ENCODE results near the gene IFNGR1. TPM values are rescaled to one million over a fixed set of nuclear protein-coding genes. Genes with fewer than 3 reads are reported as not detected.

The IFNGR1 gene
- total and polyA plus RNA-seq, 4 donors: 46.1 to 82.8 (median 62.0) TPM

GRCh38 chr6:137197684-137198645 is 21.2 kb downstream of the IFNGR1 start:
- Histone ChIP-seq H3K27me3 (ENCODE audit: control insufficient read depth in 1 of 2, insufficient read depth in 2 of 2, low read length in 1 of 2) (no peaks in the 10 kb centered on the region), H3K4me3 (ENCODE audit: low read length in 2 of 2) (no peak overlapping the region), H3K36me3 (ENCODE audit: control insufficient read depth in 1 of 2, insufficient read depth in 2 of 2, low read length in 1 of 2) (peaks cover 0 to 2% of the 10 kb centered on the region in 2 donors), H3K9me3 (ENCODE audit: control insufficient read depth, low read length) (no peaks in the 10 kb centered on the region), H3K27ac (ENCODE audit: low read depth in 1 of 2, low read length in 2 of 2) (no peak overlapping the region), H3K4me1 (ENCODE audit: control insufficient read depth in 1 of 2, insufficient read depth in 2 of 2, low read length in 2 of 2) (no peaks in the 10 kb centered on the region)
- DNase-seq: no peak
- intact Hi-C loops (cut with DNase I): no loop called here
- 91% methylated on average over 11 of the region's 11 CpGs for WGBS, 2 donors
- ATAC-seq (ENCODE audit: low FRiP score): no peak

- no peak for DNase-seq
- no peaks in the 10 kb centered on the region for H3K9me3 ChIP-seq (ENCODE audit: control insufficient read depth, low read length)
- ATAC-seq (ENCODE audit: low FRiP score): no peak
- WGBS, 2 donors: 70 to 73% methylated on average over 5 of the region's 5 CpGs
- H3K27me3 ChIP-seq (ENCODE audit: control insufficient read depth in 1 of 2, insufficient read depth in 2 of 2, low read length in 1 of 2): no peaks in the 10 kb centered on the region
- H3K4me1 ChIP-seq (ENCODE audit: control insufficient read depth in 1 of 2, insufficient read depth in 2 of 2, low read length in 2 of 2): peaks cover 0 to 3% of the 10 kb centered on the region in 2 donors
- no peaks in the 10 kb centered on the region for H3K36me3 ChIP-seq (ENCODE audit: control insufficient read depth in 1 of 2, insufficient read depth in 2 of 2, low read length in 1 of 2)
- intact Hi-C loops (cut with DNase I): no loop called here
- no peak overlapping the region for H3K27ac ChIP-seq (ENCODE audit: low read depth in 1 of 2, low read length in 2 of 2)
- no peak overlapping the region for H3K4me3 ChIP-seq (ENCODE audit: low read length in 2 of 2)
Observed at GRCh38 chr6:137193256-137194070, 25.7 kb downstream of the IFNGR1 start.

- Histone ChIP-seq H3K4me1 (ENCODE audit: control insufficient read depth in 1 of 2, insufficient read depth in 2 of 2, low read length in 2 of 2) (peaks cover 0 to 3% of the 10 kb centered on the region in 2 donors), H3K9me3 (ENCODE audit: control insufficient read depth, low read length) (no peaks in the 10 kb centered on the region), H3K4me3 (ENCODE audit: low read length in 2 of 2) (no peak overlapping the region), H3K27me3 (ENCODE audit: control insufficient read depth in 1 of 2, insufficient read depth in 2 of 2, low read length in 1 of 2) (no peaks in the 10 kb centered on the region), H3K36me3 (ENCODE audit: control insufficient read depth in 1 of 2, insufficient read depth in 2 of 2, low read length in 1 of 2) (no peaks in the 10 kb centered on the region), H3K27ac (ENCODE audit: low read depth in 1 of 2, low read length in 2 of 2) (no peak overlapping the region)
- intact Hi-C loops (cut with DNase I): no loop called here
- no peak for ATAC-seq (ENCODE audit: low FRiP score)
- 89 to 90% methylated on average over 4 of the region's 4 CpGs for WGBS, 2 donors
- DNase-seq: no peak
Observed at GRCh38 chr6:137192821-137193220, 26.4 kb downstream of the IFNGR1 start.

GRCh38 chr6:137191670-137192069 is 27.5 kb downstream of the IFNGR1 start:
- 46 to 59% methylated on average over 1 of the region's 1 CpG for WGBS, 2 donors
- ATAC-seq (ENCODE audit: low FRiP score) (no peak), DNase-seq (no peak)
- H3K36me3 ChIP-seq (ENCODE audit: control insufficient read depth in 1 of 2, insufficient read depth in 2 of 2, low read length in 1 of 2): no peaks in the 10 kb centered on the region
- intact Hi-C loops (cut with DNase I): no loop called here
- H3K27ac ChIP-seq (ENCODE audit: low read depth in 1 of 2, low read length in 2 of 2): no peak overlapping the region
- H3K4me1 ChIP-seq (ENCODE audit: control insufficient read depth in 1 of 2, insufficient read depth in 2 of 2, low read length in 2 of 2): peaks cover 0 to 3% of the 10 kb centered on the region in 2 donors
- no peak overlapping the region for H3K4me3 ChIP-seq (ENCODE audit: low read length in 2 of 2)
- no peaks in the 10 kb centered on the region for H3K27me3 ChIP-seq (ENCODE audit: control insufficient read depth in 1 of 2, insufficient read depth in 2 of 2, low read length in 1 of 2)
- no peaks in the 10 kb centered on the region for H3K9me3 ChIP-seq (ENCODE audit: control insufficient read depth, low read length)

- Histone ChIP-seq H3K27ac (ENCODE audit: low read depth in 1 of 2, low read length in 2 of 2) (no peak overlapping the region), H3K9me3 (ENCODE audit: control insufficient read depth, low read length) (no peaks in the 10 kb centered on the region)
Observed at GRCh38 chr6:137191236-137191635, 27.9 kb downstream of the IFNGR1 start.

GRCh38 chr6:137190583-137191094 is 28.5 kb downstream of the IFNGR1 start:
- Histone ChIP-seq H3K27me3 (ENCODE audit: control insufficient read depth in 1 of 2, insufficient read depth in 2 of 2, low read length in 1 of 2) (no peaks in the 10 kb centered on the region), H3K4me1 (ENCODE audit: control insufficient read depth in 1 of 2, insufficient read depth in 2 of 2, low read length in 2 of 2) (peaks cover 0 to 3% of the 10 kb centered on the region in 2 donors), H3K9me3 (ENCODE audit: control insufficient read depth, low read length) (no peaks in the 10 kb centered on the region), H3K4me3 (ENCODE audit: low read length in 2 of 2) (no peak overlapping the region), H3K36me3 (ENCODE audit: control insufficient read depth in 1 of 2, insufficient read depth in 2 of 2, low read length in 1 of 2) (no peaks in the 10 kb centered on the region), H3K27ac (ENCODE audit: low read depth in 1 of 2, low read length in 2 of 2) (no peak overlapping the region)
- 92 to 95% methylated on average over 5 of the region's 5 CpGs for WGBS, 2 donors
- intact Hi-C loops (cut with DNase I): no loop called here
- DNase-seq: no peak
- ATAC-seq (ENCODE audit: low FRiP score): no peak

More at GRCh38 chr6:137191236-137191635, 27.9 kb downstream of the IFNGR1 start:
- DNase-seq: no peak
- no peaks in the 10 kb centered on the region for H3K36me3 ChIP-seq (ENCODE audit: control insufficient read depth in 1 of 2, insufficient read depth in 2 of 2, low read length in 1 of 2)
- ATAC-seq (ENCODE audit: low FRiP score): no peak
- 83 to 85% methylated on average over 3 of the region's 3 CpGs for WGBS, 2 donors
- intact Hi-C loops (cut with DNase I): no loop called here
- no peaks in the 10 kb centered on the region for H3K27me3 ChIP-seq (ENCODE audit: control insufficient read depth in 1 of 2, insufficient read depth in 2 of 2, low read length in 1 of 2)
- H3K4me3 ChIP-seq (ENCODE audit: low read length in 2 of 2): no peak overlapping the region
- H3K4me1 ChIP-seq (ENCODE audit: control insufficient read depth in 1 of 2, insufficient read depth in 2 of 2, low read length in 2 of 2): peaks cover 0 to 3% of the 10 kb centered on the region in 2 donors

- 83 to 86% methylated on average over 5 of the region's 5 CpGs for WGBS, 2 donors
- no peaks in the 10 kb centered on the region for H3K27me3 ChIP-seq (ENCODE audit: control insufficient read depth in 1 of 2, insufficient read depth in 2 of 2, low read length in 1 of 2)
- peaks cover 0 to 3% of the 10 kb centered on the region in 2 donors for H3K4me1 ChIP-seq (ENCODE audit: control insufficient read depth in 1 of 2, insufficient read depth in 2 of 2, low read length in 2 of 2)
- no peaks in the 10 kb centered on the region for H3K36me3 ChIP-seq (ENCODE audit: control insufficient read depth in 1 of 2, insufficient read depth in 2 of 2, low read length in 1 of 2)
- intact Hi-C loops (cut with DNase I): no loop called here
- no peak for DNase-seq
- H3K9me3 ChIP-seq (ENCODE audit: control insufficient read depth, low read length): peaks cover 5% of the 10 kb centered on the region
- no peak for ATAC-seq (ENCODE audit: low FRiP score)
- no peak overlapping the region for H3K27ac ChIP-seq (ENCODE audit: low read depth in 1 of 2, low read length in 2 of 2)
- H3K4me3 ChIP-seq (ENCODE audit: low read length in 2 of 2): no peak overlapping the region
Observed at GRCh38 chr6:137188855-137189254, 30.3 kb downstream of the IFNGR1 start.

GRCh38 chr6:137185290-137185689 is 33.9 kb downstream of the IFNGR1 start:
- ATAC-seq (ENCODE audit: low FRiP score) (no peak), DNase-seq (no peak)
- Histone ChIP-seq H3K27me3 (ENCODE audit: control insufficient read depth in 1 of 2, insufficient read depth in 2 of 2, low read length in 1 of 2) (no peaks in the 10 kb centered on the region), H3K36me3 (ENCODE audit: control insufficient read depth in 1 of 2, insufficient read depth in 2 of 2, low read length in 1 of 2) (no peaks in the 10 kb centered on the region), H3K4me3 (ENCODE audit: low read length in 2 of 2) (no peak overlapping the region), H3K4me1 (ENCODE audit: control insufficient read depth in 1 of 2, insufficient read depth in 2 of 2, low read length in 2 of 2) (no peaks in the 10 kb centered on the region), H3K9me3 (ENCODE audit: control insufficient read depth, low read length) (peaks cover 5% of the 10 kb centered on the region), H3K27ac (ENCODE audit: low read depth in 1 of 2, low read length in 2 of 2) (no peak overlapping the region)
- intact Hi-C loops (cut with DNase I): no loop called here
- 84 to 85% methylated on average over 3 of the region's 3 CpGs for WGBS, 2 donors
